Hepatocyte (in vitro differentiated cells): ENCODE results near the gene KCNMB1. TPM values are rescaled to one million over a fixed set of nuclear protein-coding genes. Genes with fewer than 3 reads are reported as not detected.

Experiments
- DNase-seq: peaks from one replicate; pipeline ENCODE4 v3.0.0-alpha.2; 2016; ENCODE audit warnings: low spot score
- H2AFZ ChIP-seq: fragments of 200-600 bp; sonication (generic); 2 replicates; pipeline ENCODE4 v1.6.0; 2016; ENCODE audit warnings: antibody characterized with exemption, mild to moderate bottlenecking
- H3K27ac ChIP-seq: fragments of 200-600 bp; sonication (generic); 2 replicates; pipeline ENCODE4 v1.5.1; 2016; ENCODE audit warnings: mild to moderate bottlenecking
- H3K27me3 ChIP-seq: fragments of 200-600 bp; sonication (generic); 2 replicates; pipeline ENCODE4 v1.6.1; 2016
- H3K36me3 ChIP-seq: fragments of 200-600 bp; sonication (generic); replicated peaks from 2 replicates; pipeline ENCODE4 v1.5.1; 2016; ENCODE audit warnings: low read depth; ENCODE audit not compliant: insufficient read depth
- H3K4me1 ChIP-seq: fragments of 200-600 bp; sonication (generic); 2 replicates; pipeline ENCODE4 v1.5.1; 2016; ENCODE audit warnings: mild to moderate bottlenecking, moderate library complexity; ENCODE audit not compliant: insufficient read depth
- H3K4me2 ChIP-seq: fragments of 200-600 bp; sonication (generic); 2 replicates; pipeline ENCODE4 v1.6.0; 2016
- H3K4me3 ChIP-seq: fragments of 200-600 bp; sonication (generic); 2 replicates; pipeline ENCODE4 v1.5.1; 2016; ENCODE audit warnings: mild to moderate bottlenecking
- H3K79me2 ChIP-seq: fragments of 200-600 bp; sonication (generic); 2 replicates; pipeline ENCODE4 v1.6.0; 2017; ENCODE audit warnings: mild to moderate bottlenecking
- H3K9me2 ChIP-seq: fragments of 200-600 bp; sonication (generic); replicated peaks from 2 replicates; pipeline ENCODE4 v1.6.0; 2017; ENCODE audit warnings: mild to moderate bottlenecking; ENCODE audit not compliant: insufficient read depth
- H3K9me3 ChIP-seq: fragments of 200-600 bp; sonication (generic); 2 replicates; pipeline ENCODE4 v1.5.1; 2016; ENCODE audit warnings: low read depth, mild to moderate bottlenecking
- H4K20me1 ChIP-seq: fragments of 200-600 bp; sonication (generic); 2 replicates; pipeline ENCODE4 v1.6.0; 2016; ENCODE audit warnings: mild to moderate bottlenecking; ENCODE audit not compliant: insufficient read depth, poor library complexity, severe bottlenecking
- CTCF ChIP-seq: fragments of 200-600 bp; sonication (generic); IDR thresholded peaks from 2 replicates; pipeline ENCODE4 v1.5.1; 2016; ENCODE audit warnings: antibody characterized with exemption, mild to moderate bottlenecking; ENCODE audit not compliant: poor library complexity
- EZH2 ChIP-seq: fragments of 200-600 bp; sonication (generic); IDR thresholded peaks from 2 replicates; pipeline ENCODE4 v1.6.1; 2016; ENCODE audit warnings: antibody characterized with exemption, mild to moderate bottlenecking, borderline replicate concordance
- EZH2phosphoT487 ChIP-seq: fragments of 200-600 bp; sonication (generic); IDR thresholded peaks from one replicate; pipeline ENCODE4 v1.6.1; 2018; ENCODE audit warnings: antibody characterized with exemption, mild to moderate bottlenecking, low read depth, moderate library complexity; ENCODE audit not compliant: unreplicated experiment, severe bottlenecking
- WGBS: methylation state at CpG from one replicate; pipeline ENCODE4 v1.1.6; 2016; ENCODE audit warnings: low lambda C conversion rate; ENCODE audit errors: missing lambda C conversion rate; 5-methylcytosine and 5-hydroxymethylcytosine counted together
- polyA plus RNA-seq: library from polyadenylated mRNA; unstranded; fragments of >200 nt; fragmentation: Nextera tagmentation; extraction: Ambion mirVana; gene quantifications from 2 replicates; pipeline ENCODE4 v1.2.1, GENCODE V29; 2016
- total RNA-seq: library from RNA; depleted of rRNA; stranded (reverse); fragments of >200 nt; gene quantifications from 2 replicates; pipeline ENCODE4 v1.2.3, GENCODE V29; 2014

Gene KCNMB1
- total and polyA plus RNA-seq, 2 experiments from 2014 or later, result 0.07 to 0.19 TPM

GRCh38 chr5:170332058-170332457, 57.1 kb downstream of the KCNMB1 start:
- WGBS, result 97% methylated on average over 5 of the region's 5 CpGs
- Histone ChIP-seq H3K27ac (no peak overlapping the region), H3K79me2 (no peaks in the 10 kb centered on the region), H3K9me2 (no peaks in the 10 kb centered on the region), H3K4me3 (no peak overlapping the region), H3K4me2 (no peak overlapping the region), H3K9me3 (no peaks in the 10 kb centered on the region), H4K20me1 (no peaks in the 10 kb centered on the region), H3K27me3 (no peaks in the 10 kb centered on the region), H2AFZ (no peak overlapping the region), H3K36me3 (no peaks in the 10 kb centered on the region), H3K4me1 (no peaks in the 10 kb centered on the region)
- DNase-seq, result no peak
- TF ChIP-seq EZH2phosphoT487 (no peak), EZH2 (no peak), CTCF (no peak)

- Histone ChIP-seq H2AFZ (no peak overlapping the region), H3K9me3 (no peaks in the 10 kb centered on the region), H3K4me2 (no peak overlapping the region), H3K4me1 (no peaks in the 10 kb centered on the region), H3K9me2 (no peaks in the 10 kb centered on the region), H4K20me1 (no peaks in the 10 kb centered on the region), H3K36me3 (no peaks in the 10 kb centered on the region), H3K27ac (no peak overlapping the region), H3K27me3 (no peaks in the 10 kb centered on the region), H3K4me3 (no peak overlapping the region), H3K79me2 (no peaks in the 10 kb centered on the region)
- TF ChIP-seq EZH2phosphoT487, result no peak
- TF ChIP-seq CTCF, result no peak
- TF ChIP-seq EZH2, result no peak
- no peak for DNase-seq
- WGBS, result 92% methylated on average over 11 of the region's 11 CpGs
These were observed 58.6 kb downstream of the KCNMB1 start for GRCh38 chr5:170330568-170331054.

- Histone ChIP-seq H3K9me3 (no peaks in the 10 kb centered on the region), H3K27me3 (no peaks in the 10 kb centered on the region), H3K9me2 (no peaks in the 10 kb centered on the region), H3K36me3 (no peaks in the 10 kb centered on the region), H3K27ac (no peak overlapping the region), H2AFZ (no peak overlapping the region), H3K4me1 (no peaks in the 10 kb centered on the region), H3K4me2 (no peak overlapping the region), H4K20me1 (no peaks in the 10 kb centered on the region), H3K4me3 (no peak overlapping the region), H3K79me2 (no peaks in the 10 kb centered on the region)
- DNase-seq, result no peak
- 88% methylated on average over 3 of the region's 3 CpGs for WGBS
- TF ChIP-seq EZH2phosphoT487 (no peak), EZH2 (no peak), CTCF (no peak)
These were observed 59.6 kb downstream of the KCNMB1 start for GRCh38 chr5:170329524-170329923.

- H3K9me3 ChIP-seq, result no peaks in the 10 kb centered on the region
- H3K4me3 ChIP-seq, result no peak overlapping the region
- H3K4me2 ChIP-seq, result no peak overlapping the region
- 89% methylated on average over 2 of the region's 2 CpGs for WGBS
- no peaks in the 10 kb centered on the region for H3K9me2 ChIP-seq
- TF ChIP-seq EZH2, result no peak
- no peak for TF ChIP-seq CTCF
- H3K4me1 ChIP-seq, result no peaks in the 10 kb centered on the region
- H3K79me2 ChIP-seq, result no peaks in the 10 kb centered on the region
- no peaks in the 10 kb centered on the region for H3K36me3 ChIP-seq
- H3K27me3 ChIP-seq, result no peaks in the 10 kb centered on the region
- no peak overlapping the region for H3K27ac ChIP-seq
- DNase-seq, result no peak
- no peaks in the 10 kb centered on the region for H4K20me1 ChIP-seq
- no peak overlapping the region for H2AFZ ChIP-seq
These were observed 61.3 kb downstream of the KCNMB1 start for GRCh38 chr5:170327829-170328228.
